Smooth muscle cell (in vitro differentiated cells): ENCODE measurements around the gene CPNE1. TPM values are rescaled to one million over a fixed set of nuclear protein-coding genes. Genes with fewer than 3 reads are reported as not detected.

Source experiments
- DNase-seq: peaks from one replicate; lab custom pipeline; 2025; ENCODE audit not compliant: unreplicated experiment; lab: John Stamatoyannopoulos, UW
- H2AFZ ChIP-seq: fragments of 200-600 bp; sonication (generic); 2 replicates; pipeline ENCODE4 v1.6.0; 2016; ENCODE audit warnings: antibody characterized with exemption, low read depth, mild to moderate bottlenecking
- H3F3A ChIP-seq: fragments of 200-600 bp; sonication (generic); 2 replicates; pipeline ENCODE4 v1.6.0; 2017; ENCODE audit warnings: antibody characterized with exemption, low read depth
- H3K27ac ChIP-seq: fragments of 200-600 bp; sonication (generic); 2 replicates; pipeline ENCODE4 v1.5.1; 2016; ENCODE audit warnings: low read depth, mild to moderate bottlenecking
- H3K27me3 ChIP-seq: fragments of 200-600 bp; sonication (generic); 2 replicates; pipeline ENCODE4 v1.6.1; 2016; ENCODE audit warnings: low read depth, mild to moderate bottlenecking
- H3K36me3 ChIP-seq: fragments of 200-600 bp; sonication (generic); 2 replicates; pipeline ENCODE4 v1.5.1; 2016; ENCODE audit warnings: low read depth
- H3K4me1 ChIP-seq: fragments of 200-600 bp; sonication (generic); 2 replicates; pipeline ENCODE4 v1.5.1; 2016; ENCODE audit warnings: low read depth
- H3K4me2 ChIP-seq: fragments of 200-600 bp; sonication (generic); 2 replicates; pipeline ENCODE4 v1.6.0; 2016; ENCODE audit warnings: mild to moderate bottlenecking
- H3K4me3 ChIP-seq: fragments of 200-600 bp; sonication (generic); 2 replicates; pipeline ENCODE4 v1.5.1; 2016; ENCODE audit warnings: mild to moderate bottlenecking
- H3K79me2 ChIP-seq: fragments of 200-600 bp; sonication (generic); 2 replicates; pipeline ENCODE4 v1.6.0; 2016; ENCODE audit warnings: low read depth, mild to moderate bottlenecking
- H3K9ac ChIP-seq: fragments of 200-600 bp; sonication (generic); 2 replicates; pipeline ENCODE4 v1.6.0; 2016; ENCODE audit warnings: low read depth
- H3K9me3 ChIP-seq: fragments of 200-600 bp; sonication (generic); replicated peaks from 2 replicates; pipeline ENCODE4 v1.5.1; 2016; ENCODE audit warnings: low read depth
- H4K20me1 ChIP-seq: fragments of 200-600 bp; sonication (generic); 2 replicates; pipeline ENCODE4 v1.6.0; 2016; ENCODE audit warnings: low read depth
- CTCF ChIP-seq: fragments of 200-600 bp; sonication (generic); IDR thresholded peaks from 2 replicates; pipeline ENCODE4 v1.5.1; 2017; ENCODE audit warnings: borderline replicate concordance, mild to moderate bottlenecking, antibody characterized with exemption; ENCODE audit not compliant: insufficient read depth, poor library complexity, severe bottlenecking
- WGBS: methylation state at CpG from one replicate; pipeline ENCODE4 v1.1.7; 2016; ENCODE audit warnings: low lambda C conversion rate; 5-methylcytosine and 5-hydroxymethylcytosine counted together
- polyA plus RNA-seq: library from polyadenylated mRNA; unstranded; fragments of >200 nt; fragmentation: Nextera tagmentation; extraction: Ambion mirVana; gene quantifications from 2 replicates; pipeline ENCODE4 v1.2.1, GENCODE V29; 2016
- total RNA-seq: library from RNA; depleted of rRNA; stranded (reverse); fragments of >200 nt; gene quantifications from 2 replicates; pipeline ENCODE4 v1.2.3, GENCODE V29; 2014

CPNE1 gene
- total and polyA plus RNA-seq, 2 experiments from 2014 or later, result 140 to 156 TPM

- WGBS, result 94% methylated on average over 6 of the region's 6 CpGs
- Histone ChIP-seq H4K20me1 (peaks cover 17% of the 10 kb centered on the region), H3K27ac (no peak overlapping the region), H3K4me1 (no peaks in the 10 kb centered on the region), H3K9me3 (no peaks in the 10 kb centered on the region), H3K4me2 (no peak overlapping the region), H3K27me3 (no peaks in the 10 kb centered on the region), H2AFZ (no peak overlapping the region), H3K4me3 (no peak overlapping the region), H3F3A (peaks cover 14% of the 10 kb centered on the region), H3K9ac (no peak overlapping the region), H3K79me2 (no peaks in the 10 kb centered on the region), H3K36me3 (peaks cover 6% of the 10 kb centered on the region)
- no peak for DNase-seq
- no peak for TF ChIP-seq CTCF
These were observed 38.9 kb downstream of the CPNE1 start for GRCh38 chr20:35625584-35626385.

DNA sequence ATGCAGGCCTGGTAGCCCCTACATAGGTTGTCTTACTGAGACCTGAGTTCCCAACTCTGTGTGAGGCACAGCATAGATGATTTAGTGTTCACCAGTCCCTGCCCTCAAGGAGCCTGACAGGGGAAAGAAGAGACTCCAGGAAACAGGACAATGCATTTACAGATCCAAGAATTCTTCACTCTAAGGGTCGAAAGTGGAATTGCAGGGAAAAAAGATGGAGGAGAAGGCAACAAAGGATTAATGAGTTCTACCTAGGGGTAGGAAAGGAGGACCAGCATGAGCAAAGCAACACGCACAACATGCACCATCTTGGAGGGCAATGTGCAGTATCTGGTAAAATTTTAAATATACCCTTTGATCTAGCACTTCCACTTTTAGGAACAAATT, 43.1 kb downstream of the CPNE1 start:
- WGBS, result 100% methylated on average over 2 of the region's 2 CpGs
- Histone ChIP-seq H3K4me2 (no peak overlapping the region), H3K36me3 (no peaks in the 10 kb centered on the region), H3F3A (peaks cover 18% of the 10 kb centered on the region), H3K4me3 (no peak overlapping the region), H3K9me3 (no peaks in the 10 kb centered on the region), H3K79me2 (no peaks in the 10 kb centered on the region), H3K27me3 (no peaks in the 10 kb centered on the region), H3K4me1 (peaks cover 10% of the 10 kb centered on the region), H4K20me1 (peaks cover 4% of the 10 kb centered on the region), H3K27ac (no peak overlapping the region), H2AFZ (no peak overlapping the region), H3K9ac (no peak overlapping the region)
- TF ChIP-seq CTCF, result no peak
- DNase-seq, result no peak

DNA sequence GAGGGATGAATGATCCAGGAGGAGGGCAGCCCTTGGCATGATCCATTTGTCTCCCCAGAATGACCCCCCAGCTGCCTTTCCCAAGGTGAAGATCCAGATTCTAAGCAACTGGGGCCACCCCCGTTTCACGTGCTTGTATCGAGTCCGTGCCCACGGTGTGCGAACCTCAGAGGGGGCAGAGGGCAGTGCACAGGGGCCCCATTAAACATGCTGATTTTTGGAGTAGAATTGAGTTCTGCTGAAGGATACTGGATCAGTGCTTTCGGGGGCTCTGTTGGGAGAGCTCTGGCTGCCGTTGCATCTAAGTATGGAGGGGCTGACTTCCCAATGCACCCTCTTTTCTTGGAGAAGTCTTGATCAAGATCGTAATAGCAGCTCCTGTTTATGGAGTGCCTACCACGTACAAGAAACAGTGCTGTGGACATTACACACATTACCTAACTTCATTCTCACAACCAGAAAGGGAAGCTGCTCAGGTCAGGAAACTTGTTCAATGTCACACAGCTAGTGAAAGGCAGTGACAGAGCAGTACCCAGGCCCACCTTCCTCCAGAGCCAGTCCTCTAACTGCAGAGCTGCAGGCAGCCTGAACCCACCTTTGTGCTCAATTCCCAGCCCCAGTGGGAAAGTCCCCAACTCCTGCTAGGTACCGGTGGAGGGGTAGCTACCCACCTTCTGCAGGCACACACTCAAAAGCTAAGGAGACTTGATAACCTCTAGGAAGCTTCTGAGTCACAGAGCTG, 43.7 kb downstream of the CPNE1 start:
- Histone ChIP-seq H3K4me1 (peaks cover 10% of the 10 kb centered on the region), H3K27me3 (no peaks in the 10 kb centered on the region), H3K79me2 (no peaks in the 10 kb centered on the region), H3K4me2 (no peak overlapping the region), H2AFZ (no peak overlapping the region), H3K4me3 (no peak overlapping the region), H3K9ac (no peak overlapping the region), H3K27ac (no peak overlapping the region), H4K20me1 (peaks cover 4% of the 10 kb centered on the region), H3K9me3 (no peaks in the 10 kb centered on the region), H3F3A (peaks cover 18% of the 10 kb centered on the region), H3K36me3 (no peaks in the 10 kb centered on the region)
- no peak for DNase-seq
- WGBS, result 96% methylated on average over 11 of the region's 11 CpGs
- TF ChIP-seq CTCF, result no peak
